Measurements from ENCODE around the gene LUZP1. TPM values are rescaled to one million over a fixed set of nuclear protein-coding genes. Genes with fewer than 3 reads are reported as not detected.

The LUZP1 gene
- total RNA-seq, 1 experiment from 2014 or later: 22.4 TPM

- H3K4me1 ChIP-seq (ENCODE audit: control insufficient read depth in 1 of 2, insufficient read depth in 2 of 2, low read length in 2 of 2): no peaks in the 10 kb centered on the region
- H3K9me3 ChIP-seq (ENCODE audit: control insufficient read depth in 1 of 2, insufficient read depth in 1 of 2, low read depth in 1 of 2, low read length in 2 of 2): no peaks in the 10 kb centered on the region
- H3K79me2 ChIP-seq (ENCODE audit: insufficient read depth, low read length): no peaks in the 10 kb centered on the region
- H2AFZ ChIP-seq (ENCODE audit: low read depth, low read length, poor library complexity, severe bottlenecking): no peak overlapping the region
- intact Hi-C loops (cut with micrococcal nuclease): no loop called here
- TF ChIP-seq SRF (IDR thresholded peaks at IDR 0.05; ENCODE audit: low read depth) (no peak), CTCF (IDR thresholded peaks at IDR 0.05 in 2 of 3, conservative IDR thresholded peaks at IDR 0.05 in 1 of 3; ENCODE audit: borderline replicate concordance in 1 of 3, insufficient read depth in 1 of 3, low read depth in 2 of 3, low read length in 2 of 3) (no peak), SIN3A (IDR thresholded peaks at IDR 0.05; ENCODE audit: low read depth) (no peak), ZBTB33 (IDR thresholded peaks at IDR 0.05; ENCODE audit: extremely low read depth, insufficient replicate concordance, low read length) (no peak), REST (IDR thresholded peaks at IDR 0.05; ENCODE audit: low read depth) (no peak), TCF7L2 (IDR thresholded peaks at IDR 0.05; ENCODE audit: borderline replicate concordance, extremely low read depth, insufficient read depth, insufficient read length) (no peak), SP1 (IDR thresholded peaks at IDR 0.05; ENCODE audit: low read depth) (no peak), YY1 (IDR thresholded peaks at IDR 0.05; ENCODE audit: extremely low read depth, insufficient replicate concordance, low read depth, low read length) (no peak), CEBPB (IDR thresholded peaks at IDR 0.05; ENCODE audit: low read depth) (no peak), FOSL1 (IDR thresholded peaks at IDR 0.05; ENCODE audit: low read depth) (no peak), MAX (IDR thresholded peaks at IDR 0.05) (no peak), ELF1 (IDR thresholded peaks at IDR 0.05; ENCODE audit: borderline replicate concordance, low read depth) (no peak)
- H4K20me1 ChIP-seq (ENCODE audit: insufficient read depth): 0 out of 2 replicates have a peak, but pooled peaks cover 4% of the 10 kb centered on the region
- no peaks in the 10 kb centered on the region for H3K27me3 ChIP-seq (ENCODE audit: insufficient read depth, low read length)
- no peak for DNase-seq (ENCODE audit: low read depth, low spot score)
- RAD21 ChIA-PET (ENCODE audit: low non-redundant PET in 1 of 2, low total read pairs in 2 of 2, uncharacterized antibody in 2 of 2, unreplicated experiment in 2 of 2): no interaction called here
- no peak overlapping the region for H3K4me2 ChIP-seq (ENCODE audit: low read length)
- POLR2A ChIA-PET: no interaction called here
- H3K4me3 ChIP-seq (replicated peaks in 1 of 2; ENCODE audit: low read depth in 1 of 2, low read length in 2 of 2): no peak overlapping the region
- CTCF ChIA-PET: interaction anchor here (1.3 to 1.6 kb wide), 3 partner anchors 14 to 104 kb away, joined by 3 to 5 read pairs (median 4); no protein-coding TSS in a partner anchor
- BruUV-seq (replicated peaks): no TSS peak
- no peak overlapping the region for H3K27ac ChIP-seq (ENCODE audit: low read depth, low read length)
- H3K36me3 ChIP-seq (ENCODE audit: control insufficient read depth in 1 of 2, insufficient read depth in 2 of 2, low read length in 2 of 2): peaks cover 67 to 69% of the 10 kb centered on the region in 2 experiments; a peak in 3 of 4 replicates
- no peak overlapping the region for H3K9ac ChIP-seq (ENCODE audit: low read length)
- no peak for ATAC-seq
- no peaks in the 10 kb centered on the region for H3K9me2 ChIP-seq (ENCODE audit: insufficient read depth)
These were observed 87.8 kb downstream of the LUZP1 start for GRCh38 chr1:23080885-23081284.
